HG02623 (cell line): ENCODE results near the gene NPAS1.
"Not testable (repeated sequence)": the region's sequence is repeated elsewhere in the genome, so short reads cannot be mapped to it uniquely, and the experiment has no call there.

ENCODE experiments used
- ATAC-seq: cut with Tn5 transposase; IDR thresholded peaks from one replicate; pipeline ENCODE4 v1.9.1; 2021; ENCODE audit warnings: moderate library complexity; ENCODE audit not compliant: unreplicated experiment

Gene NPAS1

GRCh38 chr19:46990991-46991676 lies 28.5 kb upstream of the NPAS1 start:
- no peak for ATAC-seq

GRCh38 chr19:46992699-46993535 lies 26.7 kb upstream of the NPAS1 start:
- ATAC-seq = no peak

GRCh38 chr19:46993622-46994021 lies 26.0 kb upstream of the NPAS1 start:
- ATAC-seq = no peak

- ATAC-seq = no peak
These were observed 25.4 kb upstream of the NPAS1 start for GRCh38 chr19:46994141-46994686.

GRCh38 chr19:46995492-46995891 lies 24.1 kb upstream of the NPAS1 start:
- no peak for ATAC-seq

GRCh38 chr19:46998445-46999125 lies 21.1 kb upstream of the NPAS1 start:
- no peak for ATAC-seq

- no peak for ATAC-seq
These were observed 20.3 kb upstream of the NPAS1 start for GRCh38 chr19:46999377-46999776.

GRCh38 chr19:46999878-47000277 lies 19.8 kb upstream of the NPAS1 start:
- ATAC-seq = no peak

- no peak for ATAC-seq
These were observed 19.3 kb upstream of the NPAS1 start for GRCh38 chr19:47000373-47000772.

GRCh38 chr19:47001584-47001983 lies 18.1 kb upstream of the NPAS1 start:
- no peak for ATAC-seq

GRCh38 chr19:47002106-47002766 lies 17.4 kb upstream of the NPAS1 start:
- no peak for ATAC-seq

GRCh38 chr19:47002853-47003610 lies 16.6 kb upstream of the NPAS1 start:
- no peak for ATAC-seq

GRCh38 chr19:47003611-47004465 lies 15.8 kb upstream of the NPAS1 start:
- ATAC-seq = no peak

- ATAC-seq = no peak
These were observed 14.4 kb upstream of the NPAS1 start for GRCh38 chr19:47005164-47005641.

- ATAC-seq = no peak
These were observed 13.8 kb upstream of the NPAS1 start for GRCh38 chr19:47005873-47006272.

- no peak for ATAC-seq
These were observed 13.1 kb upstream of the NPAS1 start for GRCh38 chr19:47006496-47006895.

GRCh38 chr19:47010549-47010948 lies 9.1 kb upstream of the NPAS1 start:
- ATAC-seq = not testable (repeated sequence)

- ATAC-seq = no peak
These were observed 7.0 kb upstream of the NPAS1 start for GRCh38 chr19:47012617-47013016.

- ATAC-seq = no peak
These were observed 6.6 kb upstream of the NPAS1 start for GRCh38 chr19:47013041-47013517.
